Suprapubic skin (tissue), 4 donors: ENCODE measurements around the gene CADM1. TPM values are rescaled to one million over a fixed set of nuclear protein-coding genes. Genes with fewer than 3 reads are reported as not detected.

ENCODE experiments used
- DNase-seq, 2 donors: peaks; one replicate each; pipeline ENCODE4 v3.0.0-alpha.2; 2019; ENCODE audit warnings: low spot score in 2 of 2
- H3K27ac ChIP-seq: fragments of 200-600 bp; sonication (generic); one replicate; pipeline ENCODE4 v1.5.1; 2019
- H3K27me3 ChIP-seq: fragments of 200-600 bp; sonication (generic); one replicate; pipeline ENCODE4 v1.5.1; 2019
- H3K36me3 ChIP-seq: fragments of 200-600 bp; sonication (generic); one replicate; pipeline ENCODE4 v1.5.1; 2019
- H3K4me1 ChIP-seq: fragments of 200-600 bp; sonication (generic); one replicate; pipeline ENCODE4 v1.5.1; 2019
- H3K4me3 ChIP-seq: fragments of 200-600 bp; sonication (generic); one replicate; pipeline ENCODE4 v1.5.1; 2019; ENCODE audit warnings: mild to moderate bottlenecking
- H3K9me3 ChIP-seq: fragments of 200-600 bp; sonication (generic); one replicate; pipeline ENCODE4 v1.5.1; 2019
- EP300 ChIP-seq: sonication (generic); formaldehyde crosslinking; IDR thresholded peaks from one replicate; pipeline ENCODE4 v1.6.1; 2017; ENCODE audit warnings: antibody characterized with exemption
- POLR2A ChIP-seq, 2 donors: fragments of 450-650 bp; IDR thresholded peaks; one replicate each; pipeline ENCODE4 v1.6.1; 2017; ENCODE audit warnings: antibody characterized with exemption in 2 of 2, mild to moderate bottlenecking in 2 of 2, moderate library complexity in 2 of 2
- POLR2AphosphoS5 ChIP-seq, 3 donors: sonication (generic); formaldehyde crosslinking; IDR thresholded peaks; one replicate each; pipeline ENCODE4 v1.6.1; 2017; ENCODE audit warnings: antibody characterized with exemption in 3 of 3
- WGBS: methylation state at CpG from one replicate; pipeline ENCODE4 v1.1.5; 2018; 5-methylcytosine and 5-hydroxymethylcytosine counted together
- total RNA-seq, 4 donors: library from RNA; depleted of rRNA; stranded (reverse); fragments of >200 nt; gene quantifications; one replicate each; pipeline ENCODE4 v1.1.0, GENCODE V29; 2016
- TF ChIP-seq, protein P1 (sequence below), 2 donors: fragments of 200-600 bp in 1 of 2; fragments of 450-650 bp in 1 of 2; sonication (generic) in 1 of 2; IDR thresholded peaks; one replicate each; pipeline ENCODE4 v1.5.1; 2016 to 2019; ENCODE audit warnings: antibody characterized with exemption in 2 of 2, mild to moderate bottlenecking in 1 of 2, moderate library complexity in 1 of 2

Gene CADM1
- total RNA-seq, 4 donors from 2014 or later, result 13.3 to 26.2 (median 15.3) TPM

DNA sequence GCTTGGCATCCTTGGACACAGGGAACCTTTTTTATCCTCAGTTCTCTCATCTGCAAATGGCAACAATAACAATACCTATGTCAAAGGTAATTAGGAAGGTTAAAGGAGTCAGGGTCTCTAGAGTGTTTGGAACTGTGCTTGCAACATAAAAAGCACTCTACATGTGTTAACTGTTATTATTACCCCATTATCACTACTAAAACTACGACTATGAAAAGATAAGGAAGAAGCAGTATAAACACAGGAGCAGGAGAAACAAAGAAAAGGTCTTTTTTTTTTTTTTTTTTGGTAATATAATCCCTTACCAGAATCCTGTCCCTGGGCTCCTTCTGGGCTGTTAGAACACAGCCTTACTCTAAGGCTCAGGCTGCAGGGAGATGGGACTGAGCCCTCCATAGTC lies 348.2 kb downstream of the CADM1 start:
- no peak for DNase-seq
- Histone ChIP-seq H3K27ac (no peak overlapping the region), H3K4me1 (no peaks in the 10 kb centered on the region), H3K27me3 (peaks cover 27% of the 10 kb centered on the region), H3K9me3 (no peaks in the 10 kb centered on the region), H3K36me3 (no peaks in the 10 kb centered on the region), H3K4me3 (no peak overlapping the region)
- WGBS, result 60% methylated on average over 1 of the region's 1 CpG
- TF ChIP-seq, protein P1, sequence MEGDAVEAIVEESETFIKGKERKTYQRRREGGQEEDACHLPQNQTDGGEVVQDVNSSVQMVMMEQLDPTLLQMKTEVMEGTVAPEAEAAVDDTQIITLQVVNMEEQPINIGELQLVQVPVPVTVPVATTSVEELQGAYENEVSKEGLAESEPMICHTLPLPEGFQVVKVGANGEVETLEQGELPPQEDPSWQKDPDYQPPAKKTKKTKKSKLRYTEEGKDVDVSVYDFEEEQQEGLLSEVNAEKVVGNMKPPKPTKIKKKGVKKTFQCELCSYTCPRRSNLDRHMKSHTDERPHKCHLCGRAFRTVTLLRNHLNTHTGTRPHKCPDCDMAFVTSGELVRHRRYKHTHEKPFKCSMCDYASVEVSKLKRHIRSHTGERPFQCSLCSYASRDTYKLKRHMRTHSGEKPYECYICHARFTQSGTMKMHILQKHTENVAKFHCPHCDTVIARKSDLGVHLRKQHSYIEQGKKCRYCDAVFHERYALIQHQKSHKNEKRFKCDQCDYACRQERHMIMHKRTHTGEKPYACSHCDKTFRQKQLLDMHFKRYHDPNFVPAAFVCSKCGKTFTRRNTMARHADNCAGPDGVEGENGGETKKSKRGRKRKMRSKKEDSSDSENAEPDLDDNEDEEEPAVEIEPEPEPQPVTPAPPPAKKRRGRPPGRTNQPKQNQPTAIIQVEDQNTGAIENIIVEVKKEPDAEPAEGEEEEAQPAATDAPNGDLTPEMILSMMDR (IDR thresholded peaks at IDR 0.05), result no peak
- TF ChIP-seq POLR2A (IDR thresholded peaks at IDR 0.05), result no peak
- TF ChIP-seq POLR2AphosphoS5 (IDR thresholded peaks at IDR 0.05), result no peak
- no peak for TF ChIP-seq EP300

DNA sequence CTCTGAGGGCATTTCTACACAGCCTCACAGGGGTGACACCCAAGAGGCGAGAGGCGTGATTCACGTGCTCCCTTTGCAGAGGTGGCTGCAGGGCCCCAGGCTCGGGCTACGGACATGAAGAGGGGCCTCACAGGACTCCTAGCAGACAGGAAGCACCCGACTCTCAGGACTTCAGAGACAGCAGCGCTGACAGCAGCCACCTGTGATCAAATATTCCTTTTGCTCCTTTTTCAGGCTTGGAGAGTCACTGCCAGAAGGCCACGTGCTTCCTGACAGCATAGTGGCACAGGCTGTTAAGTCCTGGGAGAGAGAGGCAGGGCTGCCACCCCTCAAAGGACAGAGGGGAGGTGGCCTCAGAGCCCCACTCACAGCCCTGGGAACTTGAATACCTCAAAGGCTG lies 348.9 kb downstream of the CADM1 start:
- Histone ChIP-seq H3K4me3 (no peak overlapping the region), H3K9me3 (no peaks in the 10 kb centered on the region), H3K27ac (no peak overlapping the region), H3K36me3 (no peaks in the 10 kb centered on the region), H3K4me1 (no peaks in the 10 kb centered on the region), H3K27me3 (peaks cover 26% of the 10 kb centered on the region)
- DNase-seq, result no peak
- 70% methylated on average over 5 of the region's 8 CpGs for WGBS
- TF ChIP-seq, protein P1 (IDR thresholded peaks at IDR 0.05), result no peak
- no peak for TF ChIP-seq EP300
- no peak for TF ChIP-seq POLR2A (IDR thresholded peaks at IDR 0.05)
- TF ChIP-seq POLR2AphosphoS5 (IDR thresholded peaks at IDR 0.05), result no peak

DNA sequence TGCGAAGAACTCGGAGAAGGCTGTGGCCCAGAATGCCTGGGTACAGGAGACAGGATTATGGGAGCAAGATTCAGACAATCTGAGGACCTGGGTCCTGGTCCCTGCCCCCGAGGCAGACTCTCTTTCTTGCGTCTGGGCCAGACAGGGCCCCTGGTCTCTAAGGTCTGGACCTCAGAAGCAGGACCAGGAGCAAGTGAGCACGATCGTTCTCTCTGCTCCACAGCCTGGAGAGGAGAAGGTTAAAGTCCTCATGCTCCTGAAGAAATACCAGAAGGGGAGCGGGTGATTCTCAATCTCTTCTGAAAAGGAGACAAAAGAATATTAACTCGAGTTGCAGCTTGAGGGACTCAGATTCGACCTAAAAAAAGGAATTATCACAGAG lies 349.9 kb downstream of the CADM1 start:
- TF ChIP-seq POLR2A (IDR thresholded peaks at IDR 0.05) (no peak), EP300 (no peak), POLR2AphosphoS5 (IDR thresholded peaks at IDR 0.05) (no peak)
- TF ChIP-seq, protein P1 (IDR thresholded peaks at IDR 0.05), result no peak
- H3K9me3 ChIP-seq, result no peaks in the 10 kb centered on the region
- H3K4me3 ChIP-seq, result no peak overlapping the region
- 84% methylated on average over 9 of the region's 9 CpGs for WGBS
- H3K36me3 ChIP-seq, result no peaks in the 10 kb centered on the region
- H3K27ac ChIP-seq, result no peak overlapping the region
- peak in 1 of 2 donors; percentile 17 for DNase-seq
- H3K4me1 ChIP-seq, result no peaks in the 10 kb centered on the region
- H3K27me3 ChIP-seq, result peaks cover 18% of the 10 kb centered on the region

DNA sequence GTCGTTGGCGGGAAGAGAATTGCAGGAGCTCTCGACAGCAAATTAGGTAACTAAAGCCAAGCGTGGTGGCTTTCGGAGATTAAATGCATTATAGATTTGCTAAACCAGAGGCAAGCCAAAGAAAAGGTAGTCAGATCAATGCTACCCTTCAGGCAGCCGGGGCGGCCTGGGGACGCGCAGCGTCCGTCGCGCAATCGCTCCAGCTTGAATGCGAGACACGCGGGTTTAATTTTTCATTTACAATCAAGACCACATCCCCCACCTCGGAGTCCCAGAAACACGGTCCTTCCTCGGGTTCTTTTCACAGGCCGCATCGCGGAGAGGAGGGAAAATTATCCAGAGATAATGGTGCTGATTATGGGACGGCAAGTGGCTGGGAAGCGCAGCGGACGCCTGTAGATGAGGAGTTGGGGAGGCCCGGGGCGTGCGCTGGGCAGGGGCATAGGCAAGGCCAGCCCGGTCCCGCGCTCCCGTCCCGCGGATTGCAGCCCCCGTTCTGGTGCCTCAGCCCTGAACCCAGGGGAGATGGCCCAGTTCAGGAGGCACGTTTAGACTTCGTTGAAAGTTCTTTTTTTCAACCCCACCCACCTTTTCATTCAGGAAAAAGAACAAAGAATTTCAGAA lies 350.4 kb downstream of the CADM1 start:
- no peaks in the 10 kb centered on the region for H3K4me1 ChIP-seq
- no peak for TF ChIP-seq EP300
- no peak for TF ChIP-seq POLR2AphosphoS5 (IDR thresholded peaks at IDR 0.05)
- TF ChIP-seq, protein P1 (IDR thresholded peaks at IDR 0.05), result no peak
- H3K27ac ChIP-seq, result no peak overlapping the region
- WGBS, result 93% methylated on average over 39 of the region's 39 CpGs
- H3K4me3 ChIP-seq, result no peak overlapping the region
- H3K9me3 ChIP-seq, result no peaks in the 10 kb centered on the region
- no peaks in the 10 kb centered on the region for H3K36me3 ChIP-seq
- no peak for DNase-seq
- H3K27me3 ChIP-seq, result peaks cover 14% of the 10 kb centered on the region

DNA sequence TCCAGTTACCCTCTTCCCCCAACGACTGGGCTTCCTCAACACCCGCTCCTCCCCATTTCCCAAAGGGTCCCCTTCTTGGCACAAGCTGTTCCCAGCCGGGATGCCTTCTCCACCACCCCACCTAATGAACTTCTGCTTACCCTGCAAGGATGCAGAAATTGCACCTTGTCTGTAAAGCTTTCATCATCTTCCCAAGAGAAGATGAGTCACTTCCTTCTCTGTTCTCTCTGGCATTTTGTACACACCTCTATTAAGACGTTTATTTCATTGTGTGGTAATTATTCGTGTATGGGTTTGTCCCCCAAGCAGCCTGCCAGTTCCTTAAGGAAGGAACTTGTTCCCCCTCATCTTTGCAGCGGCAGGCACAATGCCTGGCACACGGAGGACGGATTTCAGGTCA lies 351.1 kb downstream of the CADM1 start:
- Histone ChIP-seq H3K36me3 (no peaks in the 10 kb centered on the region), H3K9me3 (no peaks in the 10 kb centered on the region), H3K4me3 (no peak overlapping the region), H3K27me3 (peaks cover 11% of the 10 kb centered on the region), H3K4me1 (no peaks in the 10 kb centered on the region), H3K27ac (no peak overlapping the region)
- WGBS, result 79% methylated on average over 8 of the region's 8 CpGs
- TF ChIP-seq POLR2AphosphoS5 (IDR thresholded peaks at IDR 0.05) (no peak), POLR2A (IDR thresholded peaks at IDR 0.05) (no peak), EP300 (no peak)
- TF ChIP-seq, protein P1 (IDR thresholded peaks at IDR 0.05), result no peak
- no peak for DNase-seq
